Femur (tissue), 1 donor: ENCODE data around the gene CPA1.

Experiments used
- DNase-seq: peaks from one replicate; pipeline ENCODE4 v3.0.0-alpha.2; 2017

CPA1 gene

DNA sequence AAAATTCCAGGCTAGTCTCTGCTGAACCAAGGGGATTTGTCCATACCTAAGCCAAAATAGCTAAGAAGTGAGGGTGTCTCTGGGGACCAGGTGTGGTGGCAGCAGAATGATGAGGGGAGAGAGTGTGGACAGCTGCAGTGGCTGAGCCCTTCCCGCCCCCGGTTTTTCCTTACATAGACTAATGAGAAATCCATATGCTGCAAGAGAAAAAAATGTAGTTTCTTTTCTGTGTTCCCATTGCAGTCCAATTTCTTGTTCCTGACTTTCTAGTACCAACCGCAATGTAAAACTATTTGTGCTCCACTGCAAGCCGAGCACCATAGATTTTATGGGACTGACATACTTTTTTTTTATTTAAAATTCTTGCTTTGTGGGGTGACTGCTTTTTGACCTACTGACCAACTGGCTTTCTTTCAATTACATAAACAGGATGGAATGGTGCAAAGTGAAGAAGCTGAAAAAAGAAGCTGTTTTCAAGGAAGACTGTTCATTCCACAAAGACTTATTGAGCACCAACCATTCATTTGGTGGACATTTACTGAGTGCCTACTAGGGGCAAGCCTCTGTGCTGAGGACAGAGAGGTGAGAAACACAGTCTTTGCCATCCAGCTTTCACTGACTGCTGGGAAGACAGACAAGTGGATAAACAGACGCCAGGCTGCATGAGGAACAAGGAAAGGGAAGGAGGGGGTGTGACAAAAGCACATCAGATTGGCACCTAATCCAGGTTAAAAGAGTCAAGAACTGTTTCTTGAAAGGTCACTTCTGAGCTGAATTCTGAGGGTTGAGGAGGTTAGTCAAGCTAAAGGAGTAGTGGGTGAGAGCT lies 50.8 kb downstream of the CPA1 start:
- peak; percentile 95 for DNase-seq

DNA sequence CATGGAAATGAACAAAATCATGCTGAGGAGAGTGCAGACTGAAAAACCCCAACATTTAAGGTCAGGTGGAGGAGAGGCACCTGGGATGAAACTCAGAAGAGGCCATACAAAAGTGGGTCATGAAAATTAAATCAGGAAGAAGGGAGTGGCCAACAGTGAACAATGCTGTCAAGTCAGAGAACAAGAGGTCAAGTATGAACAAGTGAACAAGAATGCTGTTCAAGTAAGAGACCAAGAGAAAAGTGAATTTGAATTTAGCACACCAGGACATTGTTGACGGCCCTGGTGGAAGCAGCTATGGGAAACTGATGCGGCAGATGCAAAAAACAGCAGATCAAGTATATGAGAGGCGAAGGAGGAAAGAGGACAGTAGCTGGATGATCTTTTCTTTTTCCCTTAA lies 52.6 kb downstream of the CPA1 start:
- no peak for DNase-seq

DNA sequence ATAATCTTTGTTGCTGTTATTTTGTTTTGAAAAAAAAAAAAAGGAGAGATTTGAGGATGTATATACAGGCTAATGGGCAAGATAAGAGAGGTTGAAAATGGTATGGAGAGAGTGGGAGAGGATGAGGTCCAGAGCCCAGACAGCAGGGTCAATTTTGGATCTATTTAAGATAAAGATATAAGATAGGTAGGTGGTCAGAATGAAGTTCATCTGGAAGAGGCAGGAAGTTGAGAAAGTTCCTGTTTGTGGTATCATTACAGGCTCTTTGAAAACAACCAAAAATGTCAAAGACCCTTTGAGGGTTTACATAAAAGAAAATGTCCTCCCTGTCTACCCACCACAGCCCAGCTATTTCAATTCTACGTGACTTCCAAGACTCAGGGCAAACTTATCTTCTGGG lies 53.0 kb downstream of the CPA1 start:
- DNase-seq: no peak

DNA sequence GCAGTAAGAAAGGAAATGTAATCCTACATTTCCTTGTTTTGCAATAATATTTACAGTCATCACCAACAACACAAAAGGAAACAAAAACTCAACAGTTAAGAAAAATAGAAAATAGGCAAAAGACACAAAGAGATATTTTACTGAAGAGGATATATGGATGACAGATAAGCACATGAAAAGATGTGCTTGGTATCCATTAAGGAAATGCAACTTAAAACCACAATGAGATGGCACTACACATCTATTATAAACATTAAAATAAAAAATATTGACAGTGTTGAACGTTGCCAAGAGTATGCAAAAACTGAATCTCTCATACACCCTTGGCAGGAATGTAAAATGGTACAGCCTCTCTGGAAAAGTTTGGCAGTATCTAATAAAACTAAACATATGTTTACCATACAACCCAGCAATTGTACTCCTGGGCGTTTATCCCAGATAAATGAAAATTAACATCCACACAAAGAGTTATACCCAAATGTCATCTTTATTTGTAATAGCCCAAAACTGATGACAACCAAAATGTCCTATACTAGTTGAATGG lies 55.1 kb downstream of the CPA1 start:
- no peak for DNase-seq

DNA sequence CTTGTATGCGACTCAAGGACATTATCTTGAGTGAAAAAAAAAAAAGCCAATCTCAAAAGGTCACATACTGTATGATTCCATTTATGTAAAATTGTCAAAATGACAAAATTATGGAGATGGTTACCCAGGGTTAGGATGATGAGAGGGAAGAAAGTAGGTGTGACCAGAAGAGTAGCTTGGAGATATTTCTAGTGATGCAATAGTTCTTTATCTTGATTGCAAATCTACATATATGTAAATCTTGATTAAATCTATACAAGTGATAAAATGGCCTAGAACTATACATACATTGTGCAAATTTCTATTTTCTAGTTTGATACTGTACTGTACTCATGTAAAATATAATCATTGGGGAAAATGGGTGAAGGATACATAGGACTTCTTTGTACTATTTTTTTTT lies 56.0 kb downstream of the CPA1 start:
- no peak for DNase-seq
